GM21528 (cell line): ENCODE measurements around the gene DDX47.
"Not testable (repeated sequence)": the region's sequence is repeated elsewhere in the genome, so short reads cannot be mapped to it uniquely, and the experiment has no call there.

Experiments
- ATAC-seq: cut with Tn5 transposase; IDR thresholded peaks from one replicate; pipeline ENCODE4 v1.9.1; 2021; ENCODE audit warnings: mild to moderate bottlenecking, moderate library complexity; ENCODE audit not compliant: unreplicated experiment, low FRiP score

DDX47 gene

DNA sequence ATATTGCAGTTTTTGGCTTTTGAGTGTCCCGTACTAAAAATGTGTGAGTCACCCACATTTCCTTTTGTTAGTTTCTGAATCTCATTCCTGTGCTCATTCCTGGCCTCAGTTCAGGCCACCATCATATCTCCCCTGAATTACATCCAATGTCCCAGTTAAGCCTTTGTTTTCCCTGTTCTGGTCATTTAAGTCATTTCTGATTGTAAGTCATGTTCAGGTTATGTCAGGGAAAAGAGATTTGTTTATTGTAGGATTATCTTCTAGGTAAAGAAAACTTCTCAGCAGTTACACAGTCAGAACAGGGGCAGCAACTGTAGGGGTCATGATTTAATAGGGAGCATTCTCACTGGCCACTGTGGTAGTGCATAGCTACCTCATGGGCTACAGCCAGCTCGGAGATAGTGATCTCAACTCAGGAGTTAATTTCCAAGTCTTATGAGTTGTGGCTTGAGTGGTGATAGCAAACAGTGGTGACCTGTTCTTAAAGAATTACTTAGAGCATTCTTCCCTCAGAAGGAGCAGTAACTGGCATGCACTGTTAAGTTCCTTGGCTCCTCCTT lies 6.7 kb downstream of the DDX47 start:
- ATAC-seq, result no peak

DNA sequence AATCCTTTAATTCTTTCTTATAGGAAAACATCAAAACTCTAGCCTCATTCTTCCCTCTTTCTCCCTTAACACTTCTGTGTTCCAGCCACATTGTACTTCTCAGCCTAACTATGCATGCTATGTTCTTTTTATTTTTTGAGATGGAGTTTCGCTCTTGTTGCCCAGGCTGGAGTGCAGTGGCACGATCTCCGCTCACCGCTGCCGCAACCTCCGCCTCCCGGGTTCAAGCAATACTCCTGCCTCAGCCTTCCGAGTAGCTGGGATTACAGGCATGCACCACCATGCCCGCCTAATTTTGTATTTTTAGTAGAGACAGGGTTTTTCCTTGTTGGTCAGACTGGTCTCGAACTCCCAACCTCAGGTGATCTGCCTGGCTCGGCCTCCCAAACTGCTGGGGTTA lies 7.2 kb downstream of the DDX47 start:
- ATAC-seq, result not testable (repeated sequence)

DNA sequence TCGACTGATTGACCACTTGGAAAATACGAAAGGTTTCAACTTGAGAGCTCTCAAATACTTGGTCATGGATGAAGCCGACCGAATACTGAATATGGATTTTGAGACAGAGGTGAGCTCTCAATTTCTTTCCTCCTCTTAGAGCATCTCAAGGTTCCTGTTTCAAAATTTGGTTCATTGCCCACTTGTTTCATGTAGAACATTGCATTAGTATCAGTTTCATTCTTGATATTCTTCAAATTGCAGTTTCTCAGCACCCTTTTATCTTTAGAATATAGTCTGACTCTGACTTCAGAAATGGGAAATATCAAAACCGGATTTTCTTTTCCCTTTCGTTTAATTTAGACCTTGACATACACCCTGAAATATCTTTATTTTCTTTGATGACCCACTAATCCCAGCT lies 8.8 kb downstream of the DDX47 start:
- peak; percentile 66 for ATAC-seq

DNA sequence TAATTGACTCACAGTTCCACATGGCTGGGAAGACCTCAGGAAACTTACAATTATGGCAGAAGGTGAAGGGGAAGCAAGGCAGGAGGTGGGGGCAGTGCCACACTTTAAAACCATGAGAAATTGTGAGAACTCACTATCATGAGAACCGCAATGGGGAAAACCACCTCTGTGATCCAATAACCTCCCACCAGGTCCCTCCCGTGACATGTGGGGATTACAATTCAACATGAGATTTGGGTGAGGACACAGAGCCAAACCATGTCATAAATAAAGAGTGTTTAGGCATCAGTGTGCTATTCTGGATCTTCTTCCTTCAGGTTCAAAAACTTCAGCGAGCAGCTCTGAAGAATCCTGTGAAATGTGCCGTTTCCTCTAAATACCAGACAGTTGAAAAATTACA lies 9.7 kb downstream of the DDX47 start:
- no peak for ATAC-seq

DNA sequence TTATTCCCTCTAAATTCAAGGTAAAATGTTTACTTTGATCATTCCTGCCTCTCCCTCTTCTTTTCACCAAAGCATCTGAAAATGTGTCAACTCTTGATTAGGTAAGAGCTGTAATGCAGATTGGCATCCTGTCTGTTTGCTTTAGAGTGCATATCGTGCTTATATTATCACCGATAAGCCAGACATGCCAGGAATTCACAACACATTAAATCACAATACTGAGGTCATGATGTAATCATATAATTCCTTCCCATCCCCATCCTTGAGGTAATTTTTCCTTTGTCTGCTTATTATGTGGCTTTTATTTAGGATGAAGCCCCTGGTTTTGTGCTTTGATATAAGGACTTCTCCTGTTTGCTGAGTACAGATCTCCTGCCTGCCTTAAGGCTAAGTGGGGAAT lies 10.2 kb downstream of the DDX47 start:
- ATAC-seq, result no peak

- ATAC-seq, result no peak
These were observed 10.7 kb downstream of the DDX47 start for GRCh38 chr12:12823811-12824210.

DNA sequence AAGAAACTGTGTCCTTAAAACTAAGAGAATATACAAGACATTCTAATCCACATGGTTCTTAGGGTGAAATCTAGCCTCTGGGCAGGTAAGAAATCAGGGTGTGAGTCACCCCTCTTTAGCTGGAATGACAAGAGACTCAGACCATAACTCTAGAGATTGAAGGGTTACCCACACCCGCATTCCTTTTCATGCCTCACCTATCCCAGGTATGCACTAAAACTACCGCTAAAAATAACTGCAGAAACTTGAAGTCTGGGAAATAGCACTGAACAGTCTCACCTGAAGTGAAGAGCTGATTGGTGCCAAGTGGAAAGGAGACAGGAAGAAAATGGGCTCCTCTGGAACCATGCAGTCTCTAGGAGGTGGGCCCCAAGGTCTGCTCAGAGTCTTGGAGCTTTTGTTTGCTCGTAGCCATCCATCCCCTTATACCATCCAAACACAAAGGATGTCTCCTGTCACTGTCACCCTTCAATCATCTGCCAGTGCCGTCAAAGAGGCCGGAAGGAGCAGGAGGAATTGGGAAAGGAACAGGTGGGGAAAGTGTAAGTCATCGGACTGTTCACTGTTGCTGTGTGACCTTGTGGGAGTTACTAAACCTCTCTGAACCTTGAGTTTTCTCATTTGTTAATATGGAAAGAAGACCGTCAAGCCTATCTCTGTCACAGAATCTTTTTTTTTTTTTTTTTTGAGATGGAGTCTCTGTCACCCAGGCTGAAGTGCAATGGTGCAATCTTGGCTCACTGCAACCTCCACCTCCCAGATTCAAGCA lies 22.4 kb downstream of the DDX47 start:
- ATAC-seq, result no peak

DNA sequence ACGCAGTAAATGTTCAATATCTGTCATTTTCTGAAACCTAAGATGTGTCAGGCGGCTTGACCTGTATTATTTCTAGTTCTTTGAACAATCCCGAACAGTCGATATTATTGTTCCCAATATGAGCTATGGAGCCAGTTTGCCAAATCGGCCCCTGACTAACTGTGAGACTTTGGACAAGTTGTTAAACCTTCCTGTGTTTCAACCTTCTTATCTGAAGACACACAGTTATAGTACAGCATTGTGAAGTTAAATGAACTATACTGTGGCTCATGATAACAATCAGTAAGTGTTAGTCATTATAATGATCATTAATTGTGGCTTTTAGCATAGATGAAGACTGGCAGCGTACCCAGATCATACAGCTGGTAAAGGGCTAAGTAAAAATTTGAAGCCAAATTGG lies 23.4 kb downstream of the DDX47 start:
- ATAC-seq, result no peak

- peak; percentile 62 for ATAC-seq
These were observed 24.1 kb downstream of the DDX47 start for GRCh38 chr12:12837025-12837812.

DNA sequence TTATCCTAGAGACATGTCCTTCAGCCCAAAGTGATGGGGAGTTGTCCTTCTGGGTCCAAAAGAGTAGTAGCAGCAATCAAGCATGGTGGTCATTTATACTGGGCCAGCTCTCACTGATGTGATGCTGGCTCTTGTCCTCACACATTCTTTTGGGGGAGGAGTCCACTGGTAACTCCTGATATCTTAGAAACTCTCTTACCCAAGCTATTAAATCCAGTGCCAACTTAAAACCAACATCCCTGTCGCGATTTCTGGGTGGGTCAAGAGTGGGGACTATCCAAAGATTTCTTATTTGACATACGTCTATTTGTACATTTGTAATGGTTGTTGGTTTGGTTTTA lies 24.6 kb downstream of the DDX47 start:
- no peak for ATAC-seq

GRCh38 chr12:12839003-12839395 lies 25.9 kb downstream of the DDX47 start:
- no peak for ATAC-seq

DNA sequence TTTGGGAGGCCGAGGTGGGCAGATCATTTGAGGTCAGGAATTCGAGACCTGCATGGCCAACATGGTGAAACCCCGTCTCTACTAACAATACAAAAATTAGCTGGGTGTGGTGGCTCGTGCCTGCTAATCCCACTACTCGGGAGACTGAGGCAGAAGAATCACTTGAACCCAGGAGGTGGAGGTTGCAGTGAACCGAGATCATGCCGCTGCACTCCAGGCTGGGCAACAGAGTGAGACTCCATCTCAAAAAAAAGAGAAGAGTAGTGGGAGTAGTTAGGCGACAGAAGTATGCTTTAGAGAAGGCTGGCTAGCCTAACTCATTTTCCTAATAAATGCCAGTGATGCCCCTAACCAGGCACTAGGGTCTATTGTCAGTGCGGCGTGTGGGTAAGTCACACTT lies 26.3 kb downstream of the DDX47 start:
- not testable (repeated sequence) for ATAC-seq

- no peak for ATAC-seq
These were observed 26.9 kb downstream of the DDX47 start for GRCh38 chr12:12839873-12840579.

- ATAC-seq, result no peak
These were observed 27.4 kb downstream of the DDX47 start for GRCh38 chr12:12840580-12840899.

DNA sequence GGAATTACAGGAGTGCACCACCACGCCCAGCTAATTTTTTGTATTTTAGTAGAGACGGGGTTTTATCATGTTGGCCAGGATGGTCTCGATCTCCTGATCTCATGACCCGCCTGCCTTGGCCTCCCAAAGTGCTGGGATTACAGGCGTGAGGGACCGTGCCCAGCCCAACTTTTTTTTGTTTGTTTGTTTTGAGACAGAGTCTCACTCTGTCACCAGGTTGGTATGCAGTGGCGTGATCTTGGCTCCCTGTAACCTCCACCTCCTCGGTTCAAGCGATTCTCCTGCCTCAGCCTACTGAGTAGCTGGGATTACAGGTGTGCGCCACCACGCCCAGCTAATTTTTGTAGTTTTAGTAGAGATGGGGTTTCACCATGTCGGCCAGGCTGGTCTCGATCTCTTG lies 28.3 kb downstream of the DDX47 start:
- not testable (repeated sequence) for ATAC-seq

DNA sequence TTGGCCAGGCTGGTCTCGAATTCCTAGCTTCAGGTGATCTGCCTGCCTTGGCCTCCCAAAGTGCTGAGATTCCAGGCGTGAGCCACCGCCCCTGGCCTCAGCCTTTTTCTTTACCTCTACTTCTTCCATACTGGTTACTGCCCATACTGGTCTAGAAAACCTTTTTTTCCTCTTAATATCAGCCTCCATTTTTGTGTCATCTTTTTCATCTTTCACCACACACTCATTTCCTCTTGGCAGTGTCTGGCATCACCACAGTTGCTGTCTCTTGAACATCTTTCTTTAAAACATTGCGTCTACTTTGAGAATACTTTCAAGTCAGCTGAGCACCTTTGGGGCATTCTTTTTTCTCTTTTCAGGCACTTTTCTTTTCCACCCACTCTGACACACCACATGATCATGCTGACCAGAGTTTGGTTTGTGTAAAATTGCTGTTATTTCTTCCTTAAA lies 32.7 kb downstream of the DDX47 start:
- ATAC-seq, result no peak

DNA sequence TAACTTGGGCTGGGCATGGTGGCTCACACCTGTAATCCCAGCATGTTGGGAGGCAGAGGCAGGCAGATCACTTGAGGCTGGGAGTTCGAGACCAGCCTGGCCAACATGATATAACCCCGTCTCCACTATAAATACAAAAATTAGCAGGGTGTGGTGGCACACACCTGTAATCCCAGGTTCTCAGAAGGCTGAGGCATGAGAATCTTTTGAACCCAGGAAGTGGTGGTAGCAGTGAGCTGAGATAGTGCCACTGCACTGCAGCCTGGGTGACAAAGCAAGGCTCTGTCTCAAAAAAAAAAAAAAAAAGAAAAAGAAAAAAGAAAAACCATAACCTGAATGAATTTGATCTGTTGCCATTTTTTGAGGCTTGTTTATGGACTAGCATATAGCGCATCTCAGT lies 33.6 kb downstream of the DDX47 start:
- ATAC-seq, result not testable (repeated sequence)

DNA sequence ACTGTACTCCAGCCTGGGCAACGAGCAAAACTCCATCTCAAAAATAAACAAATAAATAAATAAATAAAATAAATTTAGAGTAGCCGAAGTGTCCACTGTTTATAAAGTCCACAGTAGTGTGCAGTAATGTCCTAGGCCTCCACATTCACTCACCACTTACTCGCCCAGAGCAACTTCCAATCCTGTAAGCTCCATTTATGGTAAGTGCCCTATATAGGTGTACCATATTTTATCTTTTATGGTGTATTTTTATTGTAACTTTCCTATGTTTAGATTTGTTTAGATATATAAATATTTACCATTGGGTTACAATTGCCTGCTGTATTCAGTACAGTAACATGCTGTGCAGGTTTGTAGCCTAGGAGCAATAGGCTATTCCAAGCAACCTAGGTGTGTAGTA lies 40.3 kb downstream of the DDX47 start:
- ATAC-seq, result no peak

- ATAC-seq, result no peak
These were observed 46.5 kb downstream of the DDX47 start for GRCh38 chr12:12859690-12860089.

GRCh38 chr12:12864243-12864642 lies 51.1 kb downstream of the DDX47 start:
- ATAC-seq, result no peak
